ENCODE data around the gene CPLX3.

- TF ChIP-seq CTCF (IDR thresholded peaks at IDR 0.05; ENCODE audit: low read depth, low read length) (no peak), MYC (IDR thresholded peaks at IDR 0.05; ENCODE audit: low read depth, low read length) (no peak), POLR2A (IDR thresholded peaks at IDR 0.05; ENCODE audit: extremely low read depth, insufficient read length) (no peak), MAX (IDR thresholded peaks at IDR 0.05; ENCODE audit: low read depth, low read length) (no peak)
Observed at GRCh38 chr15:74789741-74790079, 36.7 kb upstream of the CPLX3 start.

All from NB4 (cell line).